HEK293 (cell line): ENCODE data around the gene PKN3.

Experiments used
- CTCF ChIA-PET: fragments of 350-600 bp; formaldehyde crosslinking; extraction: SDS; loops from one replicate; lab custom pipeline; 2021; ENCODE audit warnings: antibody characterized with exemption; lab: Yijun Ruan, JAX
- POLR2A ChIA-PET: fragments of 300-600 bp; formaldehyde crosslinking; extraction: SDS; loops from one replicate; lab custom pipeline; 2020; ENCODE audit warnings: antibody characterized with exemption, inconsistent platforms; lab: Yijun Ruan, JAX
- H3K27ac ChIP-seq: fragments of 200-500 bp; sonication (Bioruptor generic); 2 replicates; pipeline ENCODE4 v1.5.1; 2014; ENCODE audit warnings: low read depth, low read length, control low read depth, inconsistent platforms; ENCODE audit errors: extremely low read depth
- H3K36me3 ChIP-seq, 2 experiments: fragments of 200-500 bp in 1 of 2; sonication (Bioruptor generic) in 1 of 2; 1 replicate in 1 of 2; 2 replicates in 1 of 2; pipeline ENCODE4 v1.5.1; 2014 to 2017; ENCODE audit warnings: inconsistent platforms in 2 of 2, low read length in 2 of 2; ENCODE audit not compliant: control insufficient read depth in 2 of 2, insufficient read depth in 1 of 2
- H3K4me1 ChIP-seq: fragments of 200-500 bp; sonication (Bioruptor generic); 2 replicates; pipeline ENCODE4 v1.5.1; 2014; ENCODE audit warnings: mild to moderate bottlenecking, low read length, inconsistent platforms; ENCODE audit not compliant: control insufficient read depth, insufficient read depth
- H3K4me3 ChIP-seq: 2 replicates; pipeline ENCODE4 v1.5.1; 2011; ENCODE audit warnings: low read depth, mild to moderate bottlenecking, control low read depth, low read length, moderate library complexity
- H3K9me3 ChIP-seq: fragments of 200-500 bp; sonication (Bioruptor generic); 2 replicates; pipeline ENCODE4 v1.5.1; 2014; ENCODE audit warnings: low read depth, low read length, inconsistent platforms; ENCODE audit not compliant: control insufficient read depth, insufficient read depth
- EGR2 ChIP-seq: fragments of 450-650 bp; formaldehyde crosslinking; IDR thresholded peaks from 2 replicates; pipeline ENCODE4 v1.5.1; 2016; ENCODE audit warnings: low read depth, missing biosample characterization, missing genetic modification characterization
- GFI1B ChIP-seq: fragments of 450-650 bp; formaldehyde crosslinking; IDR thresholded peaks from 2 replicates; pipeline ENCODE4 v1.5.1; 2016; ENCODE audit warnings: missing biosample characterization, missing genetic modification characterization
- GLIS2 ChIP-seq: fragments of 450-650 bp; formaldehyde crosslinking; IDR thresholded peaks from 2 replicates; pipeline ENCODE4 v1.5.1; 2016; ENCODE audit warnings: missing biosample characterization, missing genetic modification characterization
- KLF10 ChIP-seq: fragments of 450-650 bp; IDR thresholded peaks from 2 replicates; pipeline ENCODE4 v1.5.1; 2018; ENCODE audit warnings: missing biosample characterization, mild to moderate bottlenecking, missing genetic modification characterization
- SP2 ChIP-seq: fragments of 450-650 bp; formaldehyde crosslinking; IDR thresholded peaks from 2 replicates; pipeline ENCODE4 v1.5.1; 2016; ENCODE audit warnings: missing biosample characterization, missing genetic modification characterization
- ZFHX2 ChIP-seq: fragments of 450-650 bp; formaldehyde crosslinking; conservative IDR thresholded peaks from 2 replicates; pipeline ENCODE4 v1.5.1; 2016; ENCODE audit warnings: missing biosample characterization, missing genetic modification characterization
- ZFP3 ChIP-seq: fragments of 450-650 bp; formaldehyde crosslinking; IDR thresholded peaks from 2 replicates; pipeline ENCODE4 v1.5.1; 2016; ENCODE audit warnings: low read depth, missing biosample characterization, missing genetic modification characterization
- ZNF10 ChIP-seq: fragments of 450-650 bp; formaldehyde crosslinking; IDR thresholded peaks from 2 replicates; pipeline ENCODE4 v1.5.1; 2017; ENCODE audit warnings: missing biosample characterization, missing genetic modification characterization
- ZNF121 ChIP-seq: fragments of 450-650 bp; formaldehyde crosslinking; IDR thresholded peaks from 2 replicates; pipeline ENCODE4 v1.5.1; 2016; ENCODE audit warnings: missing biosample characterization, missing genetic modification characterization
- ZNF140 ChIP-seq: fragments of 450-650 bp; formaldehyde crosslinking; IDR thresholded peaks from 2 replicates; pipeline ENCODE4 v1.5.1; 2016; ENCODE audit warnings: missing biosample characterization, missing genetic modification characterization
- ZNF157 ChIP-seq: fragments of 450-650 bp; formaldehyde crosslinking; IDR thresholded peaks from 2 replicates; pipeline ENCODE4 v1.5.1; 2016; ENCODE audit warnings: missing biosample characterization, missing genetic modification characterization
- ZNF223 ChIP-seq: fragments of 450-650 bp; formaldehyde crosslinking; IDR thresholded peaks from 2 replicates; pipeline ENCODE4 v1.5.1; 2016; ENCODE audit warnings: missing biosample characterization, missing genetic modification characterization
- ZNF335 ChIP-seq: fragments of 450-650 bp; formaldehyde crosslinking; conservative IDR thresholded peaks from 2 replicates; pipeline ENCODE4 v1.5.1; 2016; ENCODE audit warnings: missing biosample characterization, missing genetic modification characterization
- ZNF341 ChIP-seq: fragments of 450-650 bp; formaldehyde crosslinking; IDR thresholded peaks from 2 replicates; pipeline ENCODE4; 2016; ENCODE audit warnings: low read depth, missing biosample characterization, missing genetic modification characterization
- ZNF501 ChIP-seq: fragments of 450-650 bp; formaldehyde crosslinking; IDR thresholded peaks from 2 replicates; pipeline ENCODE4 v1.5.1; 2016; ENCODE audit warnings: missing biosample characterization, missing genetic modification characterization
- ZNF549 ChIP-seq: fragments of 450-650 bp; IDR thresholded peaks from 2 replicates; pipeline ENCODE4 v1.5.1; 2018; ENCODE audit warnings: missing biosample characterization, missing genetic modification characterization, mild to moderate bottlenecking, inconsistent platforms, moderate library complexity
- ZNF596 ChIP-seq: fragments of 450-650 bp; IDR thresholded peaks from 2 replicates; pipeline ENCODE4 v1.5.0; 2018; ENCODE audit warnings: missing biosample characterization, mild to moderate bottlenecking, missing genetic modification characterization, moderate library complexity
- ZNF677 ChIP-seq: fragments of 450-650 bp; IDR thresholded peaks from 2 replicates; pipeline ENCODE4 v1.5.0; 2018; ENCODE audit warnings: missing biosample characterization, mild to moderate bottlenecking, missing genetic modification characterization, moderate library complexity
- ZNF785 ChIP-seq: fragments of 450-650 bp; formaldehyde crosslinking; IDR thresholded peaks from 2 replicates; pipeline ENCODE4 v1.5.1; 2016; ENCODE audit warnings: missing biosample characterization, missing genetic modification characterization
- ZSCAN23 ChIP-seq: fragments of 450-650 bp; formaldehyde crosslinking; IDR thresholded peaks from 2 replicates; pipeline ENCODE4 v1.5.1; 2016; ENCODE audit warnings: missing biosample characterization, missing genetic modification characterization
- TF ChIP-seq, protein P1 (sequence below): fragments of 450-650 bp; formaldehyde crosslinking; IDR thresholded peaks from 2 replicates; pipeline ENCODE4 v1.5.1; 2016; ENCODE audit warnings: missing biosample characterization, missing genetic modification characterization
- TF ChIP-seq, protein P2 (sequence below): fragments of 450-650 bp; formaldehyde crosslinking; IDR thresholded peaks from 2 replicates; pipeline ENCODE4 v1.5.1; 2016; ENCODE audit warnings: missing biosample characterization, missing genetic modification characterization
- TF ChIP-seq, protein P3 (sequence below): fragments of 450-650 bp; formaldehyde crosslinking; IDR thresholded peaks from 2 replicates; pipeline ENCODE4 v1.5.1; 2016; ENCODE audit warnings: missing biosample characterization, missing genetic modification characterization
- TF ChIP-seq, protein P4 (sequence below): fragments of 450-650 bp; formaldehyde crosslinking; IDR thresholded peaks from 2 replicates; pipeline ENCODE4 v1.5.1; 2016; ENCODE audit warnings: missing biosample characterization, missing genetic modification characterization
- TF ChIP-seq, protein P5 (sequence below): fragments of 450-650 bp; formaldehyde crosslinking; IDR thresholded peaks from 2 replicates; pipeline ENCODE4 v1.5.1; 2017; ENCODE audit warnings: missing biosample characterization, mild to moderate bottlenecking, missing genetic modification characterization, moderate library complexity
- TF ChIP-seq, protein P6 (sequence below): fragments of 450-650 bp; IDR thresholded peaks from 2 replicates; pipeline ENCODE4 v1.5.1; 2018; ENCODE audit warnings: missing biosample characterization, missing genetic modification characterization

The PKN3 gene

DNA sequence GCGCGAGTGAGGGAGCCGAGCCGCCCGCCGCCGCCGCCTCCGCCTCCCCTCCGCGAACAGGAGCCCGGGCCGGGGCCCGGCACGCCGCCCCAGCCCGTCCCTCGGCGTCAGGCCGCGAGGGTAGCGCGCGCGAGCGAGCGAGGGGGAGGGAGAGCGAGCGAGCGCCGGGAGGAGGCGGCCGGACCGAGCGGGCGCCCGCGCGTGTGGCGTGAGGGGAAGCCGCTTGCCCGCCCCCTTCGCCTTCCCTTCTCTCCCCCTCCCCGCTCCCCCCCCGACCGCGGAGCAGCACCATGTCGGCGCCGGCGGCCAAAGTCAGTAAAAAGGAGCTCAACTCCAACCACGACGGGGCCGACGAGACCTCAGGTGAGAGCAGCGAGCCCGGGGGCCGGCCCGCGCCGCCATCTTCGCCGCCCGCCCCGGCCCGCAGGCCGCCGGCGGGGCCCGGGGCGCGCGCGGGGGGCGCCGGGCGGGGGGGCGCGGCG is 13.0 kb upstream of the PKN3 start:
- POLR2A ChIA-PET, result interaction anchor here (0.5 to 4.6 kb wide), 19 partner anchors 8 to 715 kb away, joined by 3 to 26 read pairs (median 4); partner anchors contain the start of genes DYNC2I2, PKN3, SPTAN1 and ZDHHC12
- Histone ChIP-seq H3K36me3 (peaks cover 16 to 43% of the 10 kb centered on the region in 2 experiments), H3K27ac (peak overlapping the region; percentile 90)
- TF ChIP-seq GFI1B (no peak), ZNF121 (tag by site-specific recombination) (no peak), ZNF501 (tag by site-specific recombination) (no peak), ZNF10 (tag by site-specific recombination) (no peak), ZNF596 (peak; percentile 76; the same call in 1 of the 2 replicates), ZNF549 (tag by site-specific recombination) (no peak)
- TF ChIP-seq, all 188 proteins: peak for 1
- CTCF ChIA-PET, result interaction anchor here (0.6 kb wide), 1 partner anchor 74 kb away, joined by 4 read pairs; no protein-coding TSS in a partner anchor
- Histone ChIP-seq H3K9me3 (no peaks in the 10 kb centered on the region), H3K4me1 (no peaks in the 10 kb centered on the region), H3K4me3 (peak overlapping the region; percentile 85)

DNA sequence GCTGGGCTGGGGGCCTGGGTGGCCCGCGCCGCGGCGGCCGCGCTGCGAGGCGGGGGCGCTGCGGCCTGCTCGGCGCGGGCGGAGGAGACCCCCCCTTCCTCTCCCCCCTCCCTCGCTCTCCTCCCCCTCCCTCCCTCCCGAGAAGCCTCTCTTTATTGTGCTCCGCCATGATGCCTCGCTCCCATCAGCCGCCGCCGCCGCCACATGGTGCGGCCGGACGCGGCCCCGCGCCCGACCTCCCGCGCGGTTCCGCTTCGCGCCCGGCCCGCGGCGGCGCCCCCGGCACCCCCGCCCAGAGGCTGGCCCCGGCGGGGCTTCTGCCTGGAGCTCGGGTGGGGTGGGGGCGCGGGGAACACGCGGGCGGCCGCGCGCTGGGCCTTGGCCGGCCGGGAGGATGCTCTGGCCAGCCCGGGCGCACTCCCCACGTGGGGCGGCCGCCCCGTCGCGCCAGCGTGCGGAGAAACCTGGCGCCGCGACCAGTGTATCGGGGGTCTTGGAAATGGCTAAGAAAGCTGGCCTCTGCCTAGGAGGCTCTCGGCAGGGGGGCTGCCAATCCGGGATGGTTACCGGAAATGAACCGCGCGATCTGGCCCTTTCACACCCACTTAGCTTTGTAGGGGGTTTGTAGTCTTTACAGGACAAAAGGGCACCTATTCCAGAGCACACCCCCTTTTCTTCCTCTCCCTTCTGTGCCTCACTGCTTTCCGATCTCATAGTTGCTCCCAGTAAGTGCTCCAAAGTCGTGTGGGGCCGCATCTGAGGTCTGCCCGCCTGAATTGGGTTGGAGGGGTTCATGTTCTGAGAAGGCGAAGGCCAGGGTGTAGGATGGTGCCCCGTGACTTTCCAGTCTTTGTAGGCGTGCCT is 12.3 kb upstream of the PKN3 start:
- H3K4me1 ChIP-seq, result no peaks in the 10 kb centered on the region
- TF ChIP-seq ZFP3 (tag by site-specific recombination) (no peak), ZNF223 (tag by site-specific recombination) (no peak), KLF10 (peak; percentile 38; the same call in 1 of the 2 replicates), EGR2 (tag by site-specific recombination) (peak; percentile 78), ZNF121 (tag by site-specific recombination) (no peak), ZNF335 (tag by site-specific recombination) (0 out of 2 replicates have a peak, but pooled peaks have one; percentile 40), ZSCAN23 (tag by site-specific recombination) (no peak), ZNF677 (tag by site-specific recombination) (no peak), ZNF341 (tag by site-specific recombination) (no peak), ZFHX2 (tag by site-specific recombination) (peak; percentile 77), ZNF785 (tag by site-specific recombination) (no peak), ZNF140 (tag by site-specific recombination) (no peak), SP2 (tag by site-specific recombination) (peak; percentile 40), GLIS2 (peak; percentile 87), ZNF157 (no peak)
- TF ChIP-seq, protein P1, sequence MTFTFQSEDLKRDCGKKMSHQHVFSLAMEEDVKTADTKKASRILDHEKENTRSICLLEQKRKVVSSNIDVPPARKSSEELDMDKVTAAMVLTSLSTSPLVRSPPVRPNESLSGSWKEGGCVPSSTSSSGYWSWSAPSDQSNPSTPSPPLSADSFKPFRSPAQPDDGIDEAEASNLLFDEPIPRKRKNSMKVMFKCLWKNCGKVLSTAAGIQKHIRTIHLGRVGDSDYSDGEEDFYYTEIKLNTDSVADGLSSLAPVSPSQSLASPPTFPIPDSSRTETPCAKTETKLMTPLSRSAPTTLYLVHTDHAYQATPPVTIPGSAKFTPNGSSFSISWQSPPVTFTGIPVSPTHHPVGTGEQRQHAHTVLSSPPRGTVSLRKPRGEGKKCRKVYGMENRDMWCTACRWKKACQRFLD (tag by site-specific recombination), result no peak
- TF ChIP-seq, protein P2, sequence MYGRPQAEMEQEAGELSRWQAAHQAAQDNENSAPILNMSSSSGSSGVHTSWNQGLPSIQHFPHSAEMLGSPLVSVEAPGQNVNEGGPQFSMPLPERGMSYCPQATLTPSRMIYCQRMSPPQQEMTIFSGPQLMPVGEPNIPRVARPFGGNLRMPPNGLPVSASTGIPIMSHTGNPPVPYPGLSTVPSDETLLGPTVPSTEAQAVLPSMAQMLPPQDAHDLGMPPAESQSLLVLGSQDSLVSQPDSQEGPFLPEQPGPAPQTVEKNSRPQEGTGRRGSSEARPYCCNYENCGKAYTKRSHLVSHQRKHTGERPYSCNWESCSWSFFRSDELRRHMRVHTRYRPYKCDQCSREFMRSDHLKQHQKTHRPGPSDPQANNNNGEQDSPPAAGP (tag by site-specific recombination), result no peak; the same call in 1 of the 2 replicates
- TF ChIP-seq, protein P3, sequence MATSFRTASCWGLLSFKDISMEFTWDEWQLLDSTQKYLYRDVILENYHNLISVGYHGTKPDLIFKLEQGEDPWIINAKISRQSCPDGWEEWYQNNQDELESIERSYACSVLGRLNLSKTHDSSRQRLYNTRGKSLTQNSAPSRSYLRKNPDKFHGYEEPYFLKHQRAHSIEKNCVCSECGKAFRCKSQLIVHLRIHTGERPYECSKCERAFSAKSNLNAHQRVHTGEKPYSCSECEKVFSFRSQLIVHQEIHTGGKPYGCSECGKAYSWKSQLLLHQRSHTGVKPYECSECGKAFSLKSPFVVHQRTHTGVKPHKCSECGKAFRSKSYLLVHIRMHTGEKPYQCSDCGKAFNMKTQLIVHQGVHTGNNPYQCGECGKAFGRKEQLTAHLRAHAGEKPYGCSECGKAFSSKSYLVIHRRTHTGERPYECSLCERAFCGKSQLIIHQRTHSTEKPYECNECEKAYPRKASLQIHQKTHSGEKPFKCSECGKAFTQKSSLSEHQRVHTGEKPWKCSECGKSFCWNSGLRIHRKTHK (tag by site-specific recombination), result no peak
- TF ChIP-seq, protein P4, sequence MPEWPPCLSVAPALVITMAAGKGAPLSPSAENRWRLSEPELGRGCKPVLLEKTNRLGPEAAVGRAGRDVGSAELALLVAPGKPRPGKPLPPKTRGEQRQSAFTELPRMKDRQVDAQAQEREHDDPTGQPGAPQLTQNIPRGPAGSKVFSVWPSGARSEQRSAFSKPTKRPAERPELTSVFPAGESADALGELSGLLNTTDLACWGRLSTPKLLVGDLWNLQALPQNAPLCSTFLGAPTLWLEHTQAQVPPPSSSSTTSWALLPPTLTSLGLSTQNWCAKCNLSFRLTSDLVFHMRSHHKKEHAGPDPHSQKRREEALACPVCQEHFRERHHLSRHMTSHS, result no peak
- TF ChIP-seq, protein P5, sequence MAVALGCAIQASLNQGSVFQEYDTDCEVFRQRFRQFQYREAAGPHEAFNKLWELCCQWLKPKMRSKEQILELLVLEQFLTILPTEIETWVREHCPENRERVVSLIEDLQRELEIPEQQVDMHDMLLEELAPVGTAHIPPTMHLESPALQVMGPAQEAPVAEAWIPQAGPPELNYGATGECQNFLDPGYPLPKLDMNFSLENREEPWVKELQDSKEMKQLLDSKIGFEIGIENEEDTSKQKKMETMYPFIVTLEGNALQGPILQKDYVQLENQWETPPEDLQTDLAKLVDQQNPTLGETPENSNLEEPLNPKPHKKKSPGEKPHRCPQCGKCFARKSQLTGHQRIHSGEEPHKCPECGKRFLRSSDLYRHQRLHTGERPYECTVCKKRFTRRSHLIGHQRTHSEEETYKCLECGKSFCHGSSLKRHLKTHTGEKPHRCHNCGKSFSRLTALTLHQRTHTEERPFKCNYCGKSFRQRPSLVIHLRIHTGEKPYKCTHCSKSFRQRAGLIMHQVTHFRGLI (tag by site-specific recombination), result peak; percentile 19; the same call in 1 of the 2 replicates
- TF ChIP-seq, protein P6, sequence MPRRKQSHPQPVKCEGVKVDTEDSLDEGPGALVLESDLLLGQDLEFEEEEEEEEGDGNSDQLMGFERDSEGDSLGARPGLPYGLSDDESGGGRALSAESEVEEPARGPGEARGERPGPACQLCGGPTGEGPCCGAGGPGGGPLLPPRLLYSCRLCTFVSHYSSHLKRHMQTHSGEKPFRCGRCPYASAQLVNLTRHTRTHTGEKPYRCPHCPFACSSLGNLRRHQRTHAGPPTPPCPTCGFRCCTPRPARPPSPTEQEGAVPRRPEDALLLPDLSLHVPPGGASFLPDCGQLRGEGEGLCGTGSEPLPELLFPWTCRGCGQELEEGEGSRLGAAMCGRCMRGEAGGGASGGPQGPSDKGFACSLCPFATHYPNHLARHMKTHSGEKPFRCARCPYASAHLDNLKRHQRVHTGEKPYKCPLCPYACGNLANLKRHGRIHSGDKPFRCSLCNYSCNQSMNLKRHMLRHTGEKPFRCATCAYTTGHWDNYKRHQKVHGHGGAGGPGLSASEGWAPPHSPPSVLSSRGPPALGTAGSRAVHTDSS, result 0 out of 2 replicates have a peak, but pooled peaks have one; percentile 3

More for the DNA sequence above, 12.3 kb upstream of the PKN3 start:
- POLR2A ChIA-PET, result interaction anchor here (0.5 to 4.6 kb wide), 17 partner anchors 7 to 714 kb away, joined by 3 to 26 read pairs (median 5); partner anchors contain the start of genes DYNC2I2, PKN3 and ZDHHC12
- H3K4me3 ChIP-seq, result peak overlapping the region; percentile 85
- peak overlapping the region; percentile 80 for H3K27ac ChIP-seq
- peaks cover 16 to 47% of the 10 kb centered on the region in 2 experiments for H3K36me3 ChIP-seq
- H3K9me3 ChIP-seq, result no peaks in the 10 kb centered on the region
- CTCF ChIA-PET, result interaction anchor here (0.6 to 4.5 kb wide), 5 partner anchors 12 to 342 kb away, joined by 3 to 37 read pairs (median 3); partner anchors contain the start of gene PKN3
